Amniotic stem cell (primary cell): ENCODE data around the gene TLNRD1.

Experiments used
- DNase-seq: peaks from one replicate; lab custom pipeline; 2025; lab: John Stamatoyannopoulos, UW

The TLNRD1 gene

GRCh38 chr15:80978685-80979329, 21.9 kb upstream of the TLNRD1 start:
- no peak for DNase-seq

DNA sequence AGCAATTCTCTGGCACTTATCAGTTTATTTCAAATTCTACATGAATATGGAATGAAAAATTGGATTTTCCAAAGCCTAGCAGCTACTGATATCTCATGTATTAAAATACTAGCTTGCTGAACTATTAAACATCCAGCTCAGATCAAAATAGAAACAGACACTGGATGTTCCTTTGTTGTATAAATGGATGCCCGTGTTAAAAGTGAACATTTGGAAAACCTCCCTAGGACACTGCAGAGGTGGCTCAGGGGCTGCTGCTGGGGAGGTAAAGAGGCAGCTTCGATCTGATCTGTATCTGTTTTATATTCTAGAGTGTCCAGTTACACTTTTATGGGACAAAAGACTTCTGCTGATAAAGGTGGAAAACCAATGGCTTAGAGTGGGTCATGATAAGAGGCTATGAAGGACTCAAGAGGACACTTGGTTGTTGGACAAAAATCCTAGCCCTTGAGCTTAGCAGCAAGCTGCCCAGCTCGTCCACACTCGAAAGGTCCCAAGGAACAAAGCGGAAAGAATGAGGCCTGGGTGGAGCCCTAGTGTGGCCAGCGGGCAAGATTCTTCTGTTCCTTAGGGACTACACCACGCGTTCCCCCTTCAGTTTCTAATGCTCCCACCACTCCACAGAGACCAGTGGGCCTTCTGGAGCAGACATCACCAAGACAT, 21.1 kb upstream of the TLNRD1 start:
- DNase-seq, result no peak

- DNase-seq, result no peak
Observed at GRCh38 chr15:80982205-80982604, 18.5 kb upstream of the TLNRD1 start.

DNA sequence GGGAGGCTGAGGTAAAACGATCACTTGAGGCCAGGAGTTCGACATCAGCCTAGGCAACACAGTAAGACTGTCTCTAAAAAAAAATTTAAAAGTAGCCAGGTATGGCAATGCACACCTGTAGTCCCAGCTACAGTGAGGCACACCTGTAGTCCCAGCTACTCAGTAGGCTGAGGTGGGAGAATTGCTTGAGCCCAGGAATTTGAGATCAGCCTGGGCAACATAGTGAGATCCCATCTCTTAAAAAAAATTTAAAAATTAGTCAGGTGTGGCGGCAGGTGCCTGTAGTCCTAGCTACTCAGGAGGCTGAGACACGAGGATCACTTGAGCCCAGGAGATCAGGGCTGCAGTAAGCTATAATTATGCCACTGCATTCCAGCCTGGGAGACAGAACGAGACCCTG, 17.9 kb upstream of the TLNRD1 start:
- no peak for DNase-seq

- no peak for DNase-seq
Observed at GRCh38 chr15:80984856-80985255, 15.9 kb upstream of the TLNRD1 start.

DNA sequence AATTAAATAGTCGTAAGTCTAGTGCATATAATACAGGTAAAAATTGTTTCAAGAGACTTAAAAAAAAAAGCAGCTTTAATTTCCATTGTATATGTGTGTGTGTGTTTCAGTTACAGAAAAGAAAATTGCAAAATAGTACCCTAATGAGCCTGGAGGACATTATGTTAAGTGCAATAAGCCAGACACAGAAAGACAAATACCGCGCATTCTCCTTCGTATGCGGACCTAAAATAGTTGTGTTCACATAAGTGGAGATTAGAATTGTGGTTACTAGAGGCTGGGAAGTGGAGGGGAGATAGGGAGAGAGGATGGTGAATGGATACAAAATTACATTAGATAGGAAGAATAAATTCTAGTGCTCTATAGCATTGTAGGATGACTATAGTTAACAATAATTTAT, 14.7 kb upstream of the TLNRD1 start:
- no peak for DNase-seq

- no peak for DNase-seq
Observed at GRCh38 chr15:80986487-80986886, 14.2 kb upstream of the TLNRD1 start.

DNA sequence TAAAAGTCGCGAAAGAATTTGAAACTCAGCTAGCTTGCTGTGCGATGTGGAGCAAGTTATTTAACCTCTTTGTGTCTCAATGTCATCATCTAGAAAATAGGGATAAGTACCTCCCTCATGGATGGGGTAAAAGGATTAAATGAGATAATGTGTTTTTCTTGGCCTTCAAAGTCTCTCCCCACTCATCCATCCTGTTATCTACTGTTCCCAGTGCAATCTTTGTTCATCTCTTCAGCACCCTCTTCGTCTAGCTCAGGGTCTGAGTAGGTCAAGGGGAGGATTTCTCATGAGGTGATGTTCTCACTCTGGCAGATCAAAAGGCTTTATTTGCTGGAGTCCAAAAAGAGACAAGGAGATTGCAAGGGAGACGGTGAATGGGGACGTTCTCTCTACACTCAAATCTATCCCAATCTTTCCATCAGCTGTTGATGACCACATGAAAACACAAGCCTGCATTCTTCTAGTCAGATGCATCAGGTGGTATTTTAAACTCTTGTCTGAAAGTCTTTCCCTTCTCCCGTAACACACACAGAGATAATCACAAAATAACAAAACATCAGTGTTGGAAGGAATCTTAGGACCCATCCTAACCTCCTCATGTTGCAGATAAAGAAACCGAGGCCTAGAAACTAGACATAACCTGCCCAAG, 12.5 kb upstream of the TLNRD1 start:
- DNase-seq, result no peak

GRCh38 chr15:80989081-80989517, 11.6 kb upstream of the TLNRD1 start:
- DNase-seq, result no peak

GRCh38 chr15:80989518-80990478, 10.9 kb upstream of the TLNRD1 start, which contains the start of gene MESD:
MESD (minus strand) TSS chr15:80989819; CDS start chr15:80989791, 28 bp downstream.
- DNase-seq, result peak; percentile 91

DNA sequence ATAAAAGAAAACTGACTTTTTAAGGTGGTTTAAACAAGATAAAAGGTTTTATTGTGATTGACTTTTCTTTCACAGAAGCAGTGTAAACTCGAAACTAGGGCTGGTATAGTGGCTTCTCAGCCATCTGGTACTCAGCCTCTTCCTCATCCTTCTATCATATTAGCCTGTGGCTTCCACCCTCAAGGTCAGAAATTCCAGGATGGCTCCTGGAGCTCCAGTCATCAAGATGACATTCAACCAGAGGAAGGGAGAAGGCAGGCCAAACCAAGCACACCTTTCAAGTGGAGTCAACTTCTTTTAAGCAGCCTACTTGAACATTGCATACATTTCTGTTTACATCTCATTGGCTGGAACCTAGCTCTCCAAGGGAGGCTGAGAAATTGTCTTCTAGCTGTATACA, 9.8 kb upstream of the TLNRD1 start:
- DNase-seq, result no peak

DNA sequence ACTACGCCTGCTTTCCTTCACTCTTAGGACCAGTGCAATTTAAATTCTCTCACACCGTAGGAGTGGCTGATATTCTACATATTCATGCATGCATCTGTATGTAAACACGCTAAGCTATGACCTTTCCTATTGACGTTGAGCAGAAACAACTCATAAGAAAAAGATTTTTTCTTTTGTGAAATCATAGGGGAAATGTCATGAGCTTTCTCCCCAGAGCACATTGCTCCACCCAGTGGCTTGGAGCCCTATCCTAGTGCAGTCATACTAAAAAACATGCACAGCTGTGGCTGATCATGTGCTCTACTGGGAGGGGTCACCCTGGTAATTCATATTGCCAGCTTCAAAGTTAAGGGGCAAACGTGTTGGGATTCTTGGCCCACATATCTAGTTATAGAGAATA, 9.3 kb upstream of the TLNRD1 start:
- no peak for DNase-seq

DNA sequence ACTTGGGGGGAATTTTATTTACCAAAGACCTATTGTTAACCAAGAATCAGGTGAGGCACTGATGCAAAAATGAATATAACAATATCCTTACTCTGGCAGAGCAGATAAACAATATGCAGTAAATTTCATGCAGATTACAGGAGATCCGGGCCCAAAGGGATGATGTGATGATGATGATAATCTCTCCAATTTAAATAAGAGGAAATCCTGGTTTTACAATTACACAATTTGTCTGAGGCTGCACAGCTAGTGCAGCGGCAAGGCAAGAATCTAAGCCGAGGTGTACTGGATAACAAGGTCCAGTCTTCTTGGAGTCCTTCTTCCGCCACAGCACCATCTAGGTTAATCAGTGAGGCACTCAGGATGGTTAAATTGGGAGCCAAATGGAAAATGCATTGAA, 8.7 kb upstream of the TLNRD1 start:
- no peak for DNase-seq

DNA sequence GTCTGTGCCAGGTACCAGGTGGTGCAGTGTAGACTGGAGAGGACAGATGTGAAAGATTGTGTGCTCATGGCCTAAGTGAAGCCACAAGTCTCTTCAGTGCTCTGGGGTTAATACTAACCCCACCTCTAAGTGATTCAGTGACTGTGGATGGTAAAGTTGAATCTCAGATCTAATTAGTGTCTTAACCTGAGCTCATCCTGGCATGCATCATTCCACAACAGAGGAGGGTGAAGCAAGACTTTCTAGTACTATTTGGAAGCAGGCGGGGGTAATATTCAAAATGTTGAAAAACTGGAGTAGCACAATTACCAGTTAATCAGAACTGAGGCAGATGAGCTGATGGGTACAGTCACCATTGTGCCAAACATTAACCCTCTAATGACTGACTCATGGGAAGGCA, 8.3 kb upstream of the TLNRD1 start:
- no peak for DNase-seq

DNA sequence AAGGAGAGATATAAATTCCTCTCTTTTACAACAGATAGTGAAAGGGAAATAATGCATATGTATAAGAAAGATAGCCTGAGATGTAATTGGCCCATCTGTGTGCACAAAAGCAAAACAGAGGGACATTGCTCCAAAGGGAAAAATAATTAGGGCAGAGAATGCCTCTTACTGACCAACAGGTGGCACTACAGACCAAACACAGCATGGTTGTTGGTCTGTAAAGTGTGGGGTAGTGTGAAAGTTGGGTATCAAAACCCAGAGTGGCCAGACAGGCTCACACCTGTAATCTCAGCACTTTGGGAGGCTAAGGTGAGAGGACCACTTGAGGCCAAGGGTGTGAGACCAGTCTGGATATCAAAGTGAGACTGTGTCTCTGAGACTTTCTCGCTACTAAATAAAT, 4.5 kb upstream of the TLNRD1 start:
- no peak for DNase-seq

- no peak for DNase-seq
Observed at GRCh38 chr15:80997692-80998091, 3.0 kb upstream of the TLNRD1 start.

GRCh38 chr15:80998251-80998650, 2.5 kb upstream of the TLNRD1 start:
- no peak for DNase-seq

GRCh38 chr15:80999623-81000036, 1.1 kb upstream of the TLNRD1 start:
- no peak for DNase-seq

- DNase-seq, result no peak
Observed at GRCh38 chr15:81000144-81000623, 539 bp upstream of the TLNRD1 start.

GRCh38 chr15:81001152-81002008, 657 bp downstream of the TLNRD1 start:
- DNase-seq, result no peak

DNA sequence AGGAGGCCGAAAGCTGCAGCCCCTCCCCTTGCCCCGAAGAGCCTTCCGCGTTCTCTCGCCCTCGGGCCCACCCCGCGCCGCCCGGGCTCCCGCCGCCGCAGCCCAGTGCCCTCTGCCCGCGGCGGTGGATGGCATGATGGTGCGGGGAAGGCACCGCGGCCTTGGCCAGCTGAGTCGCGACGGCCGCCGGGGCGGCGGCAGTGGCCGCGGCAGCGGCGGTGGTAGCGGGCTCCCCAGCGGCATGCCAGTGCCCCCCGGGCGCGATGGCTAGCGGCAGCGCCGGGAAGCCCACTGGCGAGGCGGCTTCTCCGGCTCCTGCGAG, 1.2 kb downstream of the TLNRD1 start:
- peak; percentile 12 for DNase-seq
